ENCODE results near the gene MYOM3.

Gene MYOM3

DNA sequence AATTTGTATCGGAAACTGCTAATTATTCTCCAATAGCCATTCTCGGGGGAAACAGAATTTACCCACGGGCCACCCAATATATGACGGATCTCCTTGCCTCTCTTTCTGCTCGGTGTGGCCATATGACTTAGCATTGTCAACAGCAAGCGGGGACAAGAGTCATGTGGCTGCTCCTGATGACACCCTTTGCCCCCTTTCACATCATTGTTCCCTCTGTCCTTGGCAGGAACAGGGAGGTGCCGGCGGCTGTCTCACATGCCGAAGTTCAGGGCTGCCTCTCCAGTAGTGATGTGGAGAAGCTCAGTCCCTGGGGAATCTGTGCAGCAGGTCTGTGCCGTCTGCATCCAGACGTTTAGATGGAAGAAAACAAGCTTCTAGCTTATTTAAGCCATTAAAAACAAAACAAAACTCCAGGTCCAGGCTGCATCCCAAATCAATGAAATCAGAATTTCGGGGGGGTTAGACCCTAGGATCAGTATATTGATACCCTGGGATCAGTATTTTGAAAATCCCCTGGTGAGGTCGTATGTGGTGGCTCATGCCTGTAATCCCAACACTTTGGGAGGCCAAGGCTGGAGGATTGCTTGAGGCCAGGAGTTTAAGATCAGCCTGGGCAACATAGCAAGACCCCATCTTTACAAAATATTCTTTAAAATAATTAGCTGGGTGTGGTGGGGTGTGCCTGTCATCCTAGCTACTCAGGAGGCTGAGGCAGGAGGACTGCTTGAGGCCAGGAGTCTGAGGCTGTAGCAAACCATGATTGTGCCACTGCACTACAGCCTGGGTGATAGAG lies 10.8 kb downstream of the MYOM3 start:
- no peak for FAIRE-seq
- DNase-seq (ENCODE audit: extremely low spot score, insufficient read length, low read depth): no peak

DNA sequence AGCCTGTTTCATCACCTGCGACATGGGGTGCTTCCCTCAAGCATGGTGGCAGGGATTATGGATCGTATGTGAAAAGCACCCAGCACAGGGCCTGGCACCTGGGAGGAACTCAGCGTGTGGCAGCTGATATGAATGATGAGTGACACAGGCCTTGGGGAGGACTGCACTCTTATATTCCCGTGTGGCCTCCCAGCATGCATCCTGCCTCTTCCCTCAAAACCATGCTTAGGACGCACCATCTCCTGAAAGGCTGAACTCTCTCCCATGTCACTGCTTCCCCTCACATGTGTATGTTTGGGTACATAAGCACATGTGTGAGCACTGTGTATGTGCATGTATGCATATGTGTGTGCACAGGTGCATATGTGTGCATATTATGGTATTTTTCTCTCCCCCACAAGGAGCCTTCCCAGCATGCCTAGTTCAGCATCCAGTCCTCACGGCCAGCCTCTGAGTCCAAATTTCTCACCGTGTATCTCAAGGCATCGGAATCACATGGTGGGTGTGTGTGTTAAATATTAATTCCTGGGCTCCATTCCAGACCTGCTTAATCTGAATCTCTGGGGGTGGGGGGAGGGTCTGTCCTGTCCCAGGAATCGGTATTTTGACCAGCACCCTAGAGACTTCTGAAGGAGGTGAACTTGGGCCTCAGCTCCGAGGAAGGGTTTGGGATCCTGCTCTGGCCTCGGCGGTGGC lies 12.8 kb downstream of the MYOM3 start:
- DNase-seq (ENCODE audit: extremely low spot score, insufficient read length, low read depth) (no peak), FAIRE-seq (no peak)

DNA sequence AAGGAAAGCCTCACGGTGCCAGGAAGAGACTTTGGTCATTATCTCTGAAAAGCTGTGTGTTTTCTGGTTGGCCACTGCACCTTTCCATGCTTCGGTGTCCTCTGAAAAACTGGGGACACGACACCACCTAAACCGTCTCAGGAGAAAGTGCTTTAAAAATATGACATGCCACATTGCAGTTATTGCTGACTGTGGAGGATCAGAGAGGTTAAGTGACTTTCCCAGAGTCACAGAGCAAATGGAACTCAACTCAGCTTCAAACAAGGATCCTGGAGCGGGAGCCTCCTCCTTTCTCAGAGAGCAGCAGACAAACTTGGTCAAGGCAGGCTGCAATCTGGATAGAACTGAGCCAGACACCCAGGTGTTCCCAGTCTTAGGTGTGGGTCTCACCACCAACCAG lies 13.8 kb downstream of the MYOM3 start:
- FAIRE-seq (no peak), DNase-seq (ENCODE audit: extremely low spot score, insufficient read length, low read depth) (no peak)

DNA sequence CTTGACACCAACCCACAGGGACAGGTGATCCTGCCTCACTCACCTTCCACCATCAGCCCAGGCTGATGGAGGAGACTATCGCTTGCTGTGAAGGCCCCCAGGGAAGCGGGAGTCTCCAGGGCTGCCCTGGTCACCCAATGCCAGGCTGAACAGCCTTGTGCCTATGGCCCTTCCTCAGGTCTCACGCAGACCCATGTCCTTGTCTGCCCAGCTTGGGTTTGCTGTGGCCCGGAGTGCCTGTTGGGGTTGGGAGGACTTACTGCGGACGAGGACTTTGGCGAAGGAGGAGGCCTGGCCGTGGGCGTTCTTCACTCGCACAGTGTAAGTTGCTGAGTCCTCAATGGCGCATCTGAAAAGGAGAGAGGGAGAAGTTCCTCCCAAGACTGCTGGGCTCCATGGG lies 14.3 kb downstream of the MYOM3 start:
- FAIRE-seq: no peak
- DNase-seq (ENCODE audit: extremely low spot score, insufficient read length, low read depth): no peak

DNA sequence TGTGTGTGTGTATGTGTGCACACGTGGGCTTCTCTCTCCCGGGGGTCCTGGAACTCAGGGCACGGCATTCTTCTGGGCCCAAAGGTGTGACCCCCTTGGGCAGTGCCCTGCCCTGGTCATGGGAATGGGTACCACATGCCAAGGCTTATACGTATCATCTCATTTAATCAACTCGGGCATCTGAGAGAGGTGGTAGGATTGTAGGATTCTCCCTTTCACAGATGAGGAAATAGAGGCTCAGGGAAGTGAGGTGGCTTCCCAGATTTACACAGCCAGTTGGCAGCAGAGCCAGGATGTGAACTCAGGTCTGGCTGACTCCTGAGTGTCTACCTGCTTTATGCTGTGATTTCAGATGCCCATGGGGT lies 15.2 kb downstream of the MYOM3 start:
- DNase-seq (ENCODE audit: extremely low spot score, insufficient read length, low read depth): no peak

DNA sequence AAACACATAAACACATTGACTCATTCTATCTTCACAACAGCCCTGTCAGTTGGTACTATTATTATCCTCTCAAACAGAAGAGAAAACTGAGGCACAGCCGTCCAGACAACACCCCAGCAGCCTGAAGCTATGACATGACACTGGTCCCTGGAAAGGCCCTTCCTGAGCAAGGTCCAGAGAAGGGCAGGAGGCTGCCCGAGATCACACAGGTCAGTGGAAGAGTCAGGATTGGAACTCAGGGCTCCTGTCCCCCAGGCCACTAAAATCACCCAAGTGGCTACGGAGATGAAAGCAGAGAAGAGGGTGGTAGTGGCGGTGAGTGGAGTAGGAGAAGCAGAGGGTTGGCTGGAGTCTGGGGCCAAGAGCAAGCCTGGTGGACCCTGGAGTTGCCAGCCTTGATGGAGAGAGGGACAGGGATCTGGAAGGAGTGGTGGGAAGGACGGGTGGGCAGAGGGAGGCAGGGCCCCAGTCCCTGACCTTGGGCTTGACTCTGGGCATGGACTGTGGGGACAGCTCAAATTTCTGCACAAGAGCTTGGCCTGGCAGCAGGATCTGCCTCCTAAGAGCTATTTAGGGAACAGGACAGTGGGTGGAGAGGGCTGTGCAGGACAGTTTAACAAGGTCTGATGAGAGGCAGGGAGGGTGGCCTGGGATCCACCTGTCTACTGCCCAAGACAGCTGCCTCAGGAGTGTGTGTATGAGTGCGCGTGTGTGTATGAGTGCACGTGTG lies 15.8 kb downstream of the MYOM3 start:
- FAIRE-seq (no peak), DNase-seq (ENCODE audit: extremely low spot score, insufficient read length, low read depth) (no peak)

More for the DNA sequence above, 15.2 kb downstream of the MYOM3 start:
- FAIRE-seq: no peak

DNA sequence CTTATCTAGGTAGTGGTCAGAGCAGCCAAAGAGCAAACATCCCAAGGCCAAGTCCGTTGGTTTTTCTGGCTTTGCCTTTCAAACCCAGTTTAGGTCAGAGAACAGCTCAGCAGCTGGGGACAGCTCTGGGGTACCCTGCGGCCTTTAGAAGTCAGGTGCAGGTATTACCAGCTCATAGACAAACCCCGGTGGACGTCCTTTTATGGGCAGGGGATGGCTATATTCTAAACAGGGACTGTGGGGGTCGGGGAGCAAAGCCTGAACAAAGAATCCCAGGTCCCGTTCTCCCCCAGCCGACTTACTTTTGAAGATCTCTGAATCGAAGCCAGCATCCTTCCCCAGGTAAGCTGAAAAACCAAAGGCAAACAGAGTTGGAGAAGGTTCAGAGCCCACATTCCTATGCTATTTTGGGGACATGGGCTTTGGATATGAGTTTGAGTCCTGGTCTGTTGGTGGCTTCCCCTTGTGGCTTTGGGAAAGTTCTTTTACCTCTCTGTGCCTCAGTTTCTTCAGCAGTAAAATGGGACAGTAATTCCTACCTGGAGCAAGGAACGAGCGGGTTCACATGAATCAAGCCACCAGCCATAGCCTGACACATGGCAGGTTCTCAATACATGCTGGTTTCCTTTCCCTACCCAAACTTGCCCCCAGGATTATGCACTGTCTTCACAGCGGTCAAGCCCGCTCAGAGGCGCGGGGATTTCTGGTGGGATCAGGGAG lies 16.6 kb downstream of the MYOM3 start:
- FAIRE-seq (no peak), DNase-seq (ENCODE audit: extremely low spot score, insufficient read length, low read depth) (no peak)

DNA sequence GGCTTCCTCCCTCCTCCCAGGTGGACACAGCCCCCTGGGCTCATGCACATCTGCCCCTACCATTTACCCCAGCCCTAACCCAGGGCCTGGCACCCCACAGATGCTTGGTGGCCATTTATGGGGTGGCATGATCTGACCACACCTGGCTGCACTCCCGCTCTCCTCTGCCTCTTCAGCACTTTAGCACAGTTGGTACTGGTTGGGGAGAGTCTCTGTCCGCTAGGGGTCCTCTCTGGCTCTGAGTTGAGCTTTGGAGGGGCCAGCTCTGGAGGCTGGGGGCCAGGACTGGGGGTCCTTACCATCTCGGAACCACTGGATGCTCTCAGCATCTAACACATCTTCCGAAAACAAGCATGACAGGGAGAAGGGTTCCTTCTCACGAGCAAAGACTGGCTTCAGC lies 17.4 kb downstream of the MYOM3 start:
- DNase-seq (ENCODE audit: extremely low spot score, insufficient read length, low read depth) (no peak), FAIRE-seq (no peak)

DNA sequence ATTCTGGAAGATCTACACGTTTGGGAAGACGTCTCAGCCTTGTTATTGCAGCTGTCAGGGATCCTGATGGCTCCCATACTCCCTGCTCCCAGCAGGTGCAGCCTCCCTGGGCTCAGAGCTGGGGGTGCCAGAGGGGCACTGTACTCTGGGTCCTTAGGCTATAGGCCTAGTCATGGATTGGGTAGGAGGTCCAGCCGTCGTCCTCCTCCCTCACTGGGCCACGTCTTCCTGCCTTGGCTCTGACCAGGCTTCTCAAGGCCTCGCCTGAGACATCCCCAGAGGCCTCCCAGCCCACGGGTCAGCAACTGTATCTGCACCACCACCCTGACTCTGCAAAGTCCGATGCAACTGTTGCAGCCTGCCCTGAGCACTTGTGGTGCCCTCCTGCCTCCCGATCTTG lies 18.2 kb downstream of the MYOM3 start:
- no peak for FAIRE-seq
- DNase-seq (ENCODE audit: extremely low spot score, insufficient read length, low read depth): no peak

DNA sequence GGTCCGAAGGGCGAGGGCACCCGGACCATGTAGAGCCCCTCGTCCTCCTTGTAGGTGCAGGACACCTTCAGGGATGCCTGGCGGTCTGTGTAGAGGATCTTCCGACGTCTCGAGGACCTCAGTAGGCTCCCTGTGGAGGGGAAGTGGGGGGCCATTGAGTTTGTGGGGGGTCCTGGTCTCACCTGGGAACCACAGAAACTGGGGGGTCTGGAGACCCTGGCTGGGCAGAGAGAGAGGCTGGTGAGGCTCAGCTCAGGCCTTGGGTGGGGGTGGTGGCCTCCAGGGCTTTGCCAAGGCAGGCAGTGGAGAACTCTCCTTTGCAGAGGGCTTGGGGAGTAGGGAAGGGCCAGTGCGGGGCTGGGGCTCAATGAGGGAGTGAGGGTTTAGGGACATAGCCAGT lies 19.0 kb downstream of the MYOM3 start:
- DNase-seq (ENCODE audit: extremely low spot score, insufficient read length, low read depth): no peak
- FAIRE-seq: no peak

DNA sequence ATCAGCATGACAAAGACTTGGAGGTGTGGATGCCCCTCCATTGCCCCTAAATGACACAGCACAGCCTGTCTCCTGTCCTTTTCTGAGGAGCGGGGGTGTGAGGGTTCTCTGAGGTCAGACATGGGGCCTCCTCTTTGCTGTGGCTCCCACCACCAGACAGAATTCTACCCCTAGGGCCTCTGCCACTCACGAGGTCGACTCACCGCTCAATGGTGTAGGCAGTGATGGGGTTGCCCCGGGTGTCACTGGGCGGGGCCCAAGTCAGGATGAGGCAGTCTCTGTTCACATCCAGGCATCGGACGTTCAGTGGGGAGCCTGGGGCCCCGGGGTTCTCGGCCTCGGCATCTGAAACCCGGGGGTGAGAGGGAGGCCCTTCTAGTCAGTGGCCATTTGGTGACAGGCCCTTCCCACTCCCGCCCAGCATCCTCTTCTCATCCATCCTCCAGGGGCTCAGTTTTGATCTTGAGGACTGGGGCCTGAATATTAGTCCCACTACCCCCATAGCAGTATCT lies 19.9 kb downstream of the MYOM3 start:
- DNase-seq (ENCODE audit: extremely low spot score, insufficient read length, low read depth): no peak
- no peak for FAIRE-seq

DNA sequence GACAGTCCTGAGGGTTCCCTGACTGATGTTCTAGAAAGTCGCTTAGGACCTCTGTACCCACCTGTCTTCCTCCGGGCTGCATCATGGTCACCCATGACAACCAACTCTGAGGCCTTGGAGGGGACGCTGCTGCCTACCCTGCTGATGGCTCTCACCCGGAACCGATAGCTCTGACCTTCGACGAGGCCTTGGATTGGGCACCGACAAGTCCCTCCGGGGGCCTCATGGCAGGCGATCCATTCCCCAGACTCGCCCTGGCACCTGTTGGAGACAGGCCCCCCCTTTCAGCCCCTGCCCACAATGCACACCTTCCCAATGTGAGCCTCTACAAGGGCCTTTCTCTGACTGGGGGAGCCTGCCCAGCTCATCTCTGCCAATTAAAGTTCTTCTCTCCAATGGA lies 21.2 kb downstream of the MYOM3 start:
- no peak for FAIRE-seq

DNA sequence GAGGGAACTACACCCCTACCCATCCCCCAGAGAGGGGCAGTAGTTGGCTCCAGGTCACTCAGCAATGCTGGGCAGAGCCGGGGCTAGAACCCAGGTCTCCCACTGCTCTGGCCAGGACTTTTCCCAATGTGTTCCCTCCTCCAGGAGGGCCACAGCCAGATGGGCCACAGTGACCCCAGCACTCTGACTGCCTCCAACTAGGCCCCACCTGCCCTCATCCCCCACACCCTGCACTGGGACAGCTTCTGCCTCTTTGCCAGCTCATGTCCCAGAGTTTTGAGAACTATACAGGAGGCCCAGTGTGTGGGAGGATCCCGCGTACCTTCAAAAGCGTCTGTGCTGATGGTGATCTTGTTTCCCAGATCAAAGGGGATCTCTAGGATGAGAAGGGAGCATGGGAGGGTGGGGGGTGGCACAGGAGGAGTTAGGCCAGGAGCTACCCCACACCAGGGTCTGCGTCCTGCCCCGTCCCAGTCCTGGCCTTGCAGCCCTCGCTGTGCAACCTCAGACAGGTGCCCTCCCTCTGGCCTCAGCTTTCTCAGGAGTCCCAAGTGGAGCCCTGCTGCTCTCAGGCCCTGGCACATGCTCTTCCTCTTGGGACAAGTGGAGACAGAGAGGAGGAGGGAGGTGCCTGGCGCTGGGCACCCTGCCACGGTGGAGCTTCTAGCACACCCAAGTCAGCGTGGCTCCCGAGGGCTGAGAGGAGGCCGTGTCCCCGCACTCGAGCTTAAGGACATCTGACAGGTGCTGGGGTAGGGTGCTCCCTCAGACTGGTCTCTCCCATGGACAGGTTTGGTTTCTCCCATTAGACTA lies 22.0 kb downstream of the MYOM3 start:
- FAIRE-seq: no peak
- no peak for DNase-seq (ENCODE audit: extremely low spot score, insufficient read length, low read depth)

More for the DNA sequence above, 21.2 kb downstream of the MYOM3 start:
- DNase-seq (ENCODE audit: extremely low spot score, insufficient read length, low read depth): no peak

DNA sequence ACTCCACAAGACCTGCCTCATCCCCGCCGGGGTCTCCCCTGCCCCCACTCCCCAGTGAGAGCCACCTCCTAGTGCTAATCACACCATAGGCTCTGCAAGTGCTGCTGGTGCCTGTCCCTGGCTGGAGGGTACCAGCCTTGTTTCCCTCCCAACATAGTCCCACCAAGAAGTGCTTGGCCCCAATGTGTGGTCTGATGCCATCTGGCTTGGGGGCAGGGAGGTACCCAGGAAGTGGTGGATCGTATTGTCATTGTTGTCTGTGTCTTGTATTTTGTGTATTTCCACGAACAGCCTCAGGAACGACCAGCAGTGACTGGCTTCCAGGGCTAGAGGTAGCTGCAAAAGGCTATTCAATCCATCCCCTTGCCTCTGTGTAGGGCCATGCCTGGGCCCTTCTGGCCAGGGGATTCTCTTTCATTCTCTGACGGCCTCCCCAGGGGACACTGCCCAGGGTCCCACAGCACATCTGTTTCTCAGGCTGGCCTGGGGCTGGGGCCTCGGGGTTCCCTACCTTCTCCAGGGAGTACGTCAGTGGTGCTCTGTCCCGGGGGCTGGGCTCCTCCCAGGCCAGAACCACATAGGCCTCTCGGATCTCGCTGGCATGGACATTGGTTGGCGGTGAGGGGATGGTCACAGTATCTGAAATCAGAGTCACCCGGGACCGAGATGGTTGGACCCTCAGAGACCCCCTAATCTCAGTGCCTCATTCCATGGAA lies 22.8 kb downstream of the MYOM3 start:
- FAIRE-seq (no peak), DNase-seq (ENCODE audit: extremely low spot score, insufficient read length, low read depth) (no peak)

DNA sequence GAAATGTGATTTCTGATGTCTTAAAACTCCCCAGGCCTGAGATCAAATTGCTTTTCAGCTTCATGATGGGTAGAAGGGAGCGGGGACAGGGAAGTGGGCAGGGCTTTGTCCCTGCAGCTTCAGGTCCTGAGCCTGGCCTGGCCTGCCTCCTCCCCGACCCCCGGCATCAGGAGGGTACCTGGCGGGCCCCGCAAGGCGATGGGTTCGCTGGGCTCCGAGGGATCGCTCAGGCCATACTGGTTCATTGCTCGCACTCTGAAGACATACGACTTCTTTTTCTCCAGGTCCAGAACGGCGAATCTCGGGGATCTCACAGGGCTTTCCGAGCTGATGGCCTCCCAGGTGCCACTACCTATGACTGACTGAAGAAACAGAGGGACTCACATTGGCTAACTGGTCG lies 25.5 kb downstream of the MYOM3 start:
- FAIRE-seq: no peak
- DNase-seq (ENCODE audit: extremely low spot score, insufficient read length, low read depth): no peak

DNA sequence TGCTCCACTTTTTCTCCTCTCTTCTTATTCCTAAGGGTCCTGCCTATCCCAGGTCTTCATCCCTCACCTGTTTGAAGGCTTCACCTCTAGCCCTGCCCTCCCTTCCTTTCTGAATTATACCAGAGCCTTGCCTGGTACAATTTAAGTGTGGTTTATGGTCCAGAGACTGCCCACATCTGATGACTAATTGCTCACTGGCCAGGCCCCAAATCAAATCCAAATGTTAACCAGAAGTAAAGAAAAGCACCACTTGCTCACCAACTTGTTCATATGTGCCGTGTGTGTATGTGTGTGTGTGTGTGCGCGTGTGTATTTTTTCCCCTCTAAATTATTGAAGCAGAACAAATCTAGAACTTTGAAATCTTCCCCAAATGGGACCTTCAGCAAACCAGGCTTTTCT lies 26.4 kb downstream of the MYOM3 start:
- DNase-seq (ENCODE audit: extremely low spot score, insufficient read length, low read depth): no peak
- FAIRE-seq: no peak

DNA sequence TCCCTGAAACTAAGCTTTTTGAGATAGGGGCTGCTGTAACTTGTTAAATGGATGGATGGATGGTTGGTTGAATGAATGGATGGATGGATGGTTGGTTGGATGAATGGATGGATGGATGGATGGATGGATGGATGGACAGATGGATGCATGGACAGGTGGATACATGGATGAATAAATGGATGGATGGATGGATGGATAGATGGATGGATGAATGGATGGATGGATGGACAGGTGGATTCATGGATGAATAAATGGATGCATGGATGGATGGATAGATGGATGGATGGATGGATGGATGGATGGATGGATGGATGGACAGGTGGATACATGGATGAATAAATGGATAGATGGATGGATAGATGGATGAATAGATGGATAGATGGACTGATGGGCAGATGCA lies 26.9 kb downstream of the MYOM3 start:
- DNase-seq (ENCODE audit: extremely low spot score, insufficient read length, low read depth): no peak
- FAIRE-seq: no peak

DNA sequence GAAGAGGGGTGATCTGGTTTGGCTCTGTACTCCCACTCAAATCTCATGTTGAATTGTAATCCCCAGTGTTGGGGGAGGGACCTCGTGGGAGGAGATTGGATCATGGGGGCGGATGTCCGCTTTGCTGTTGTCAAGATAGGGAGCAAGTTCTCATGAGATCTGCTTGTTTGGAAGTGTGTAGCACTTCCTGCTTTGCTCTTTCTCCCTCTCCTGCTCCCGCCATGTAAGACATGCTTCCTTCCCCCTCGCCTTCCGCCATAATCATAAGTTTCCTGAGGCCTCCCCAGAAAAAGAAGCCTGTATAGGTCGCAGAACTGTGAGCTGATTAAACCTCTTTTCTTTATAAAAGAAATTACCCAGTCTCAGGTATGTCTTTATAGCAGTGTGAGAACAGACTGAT lies 27.9 kb downstream of the MYOM3 start:
- no peak for DNase-seq (ENCODE audit: extremely low spot score, insufficient read length, low read depth)
- FAIRE-seq: no peak

DNA sequence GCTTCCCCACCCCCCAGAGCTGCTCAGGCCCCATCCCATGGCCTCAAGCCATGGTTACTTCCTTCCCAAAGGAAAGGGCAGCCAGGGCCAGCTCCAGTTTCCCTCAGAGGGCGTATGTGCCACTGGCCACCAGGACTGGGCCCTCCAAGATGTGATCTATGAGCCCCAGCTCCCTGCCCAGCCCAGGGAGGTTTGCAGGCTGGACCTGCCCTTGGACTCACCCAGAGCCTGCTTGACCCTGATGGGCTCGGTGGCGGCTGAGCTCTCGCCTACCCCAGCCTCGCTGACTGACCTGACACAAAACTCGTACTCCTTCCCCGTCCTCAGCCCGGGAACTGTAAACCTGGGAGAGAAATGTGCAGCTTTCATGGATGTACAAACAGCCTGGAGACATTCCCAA lies 29.6 kb downstream of the MYOM3 start:
- DNase-seq (ENCODE audit: extremely low spot score, insufficient read length, low read depth) (no peak), FAIRE-seq (no peak)

All from GM18507 (cell line).